Measurements from ENCODE around the gene DDX10. TPM values are rescaled to one million over a fixed set of nuclear protein-coding genes. Genes with fewer than 3 reads are reported as not detected.

DDX10 gene
- total RNA-seq, 1 donor from 2014 or later: 34.7 TPM

DNA sequence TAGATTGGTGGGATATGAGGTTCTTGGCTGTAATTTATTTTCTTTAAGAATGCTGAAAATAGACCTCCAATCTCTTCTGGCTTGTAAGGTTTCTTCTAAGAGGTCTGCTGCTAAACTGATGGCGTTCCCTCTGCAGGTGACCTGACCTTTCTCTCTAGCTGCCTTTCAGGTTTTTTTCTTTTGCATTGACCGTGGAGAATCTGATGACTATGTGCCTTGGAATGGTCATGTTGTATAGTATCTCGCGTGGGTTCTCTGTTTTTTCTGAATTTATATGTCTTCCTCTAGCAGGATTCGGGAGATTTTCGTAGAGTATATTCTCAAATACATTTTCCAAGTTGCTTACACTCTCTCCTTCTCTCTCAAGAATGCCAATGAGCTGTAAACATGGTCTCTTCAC lies 122.2 kb downstream of the DDX10 start:
- H3K27ac Mint-ChIP-seq: peak overlapping the region; percentile 50
- no peak for DNase-seq (ENCODE audit: extremely low spot score, unreplicated experiment)
- H3K27me3 Mint-ChIP-seq: no peaks in the 10 kb centered on the region
- H3K4me3 Mint-ChIP-seq: no peak overlapping the region
- no peak for TF ChIP-seq CTCF (conservative IDR thresholded peaks at IDR 0.05)
- peaks cover 9% of the 10 kb centered on the region for H3K36me3 Mint-ChIP-seq
- peaks cover 14% of the 10 kb centered on the region for H3K4me1 Mint-ChIP-seq (ENCODE audit: unreplicated experiment)
- H3K9me3 Mint-ChIP-seq: peaks cover 15% of the 10 kb centered on the region

DNA sequence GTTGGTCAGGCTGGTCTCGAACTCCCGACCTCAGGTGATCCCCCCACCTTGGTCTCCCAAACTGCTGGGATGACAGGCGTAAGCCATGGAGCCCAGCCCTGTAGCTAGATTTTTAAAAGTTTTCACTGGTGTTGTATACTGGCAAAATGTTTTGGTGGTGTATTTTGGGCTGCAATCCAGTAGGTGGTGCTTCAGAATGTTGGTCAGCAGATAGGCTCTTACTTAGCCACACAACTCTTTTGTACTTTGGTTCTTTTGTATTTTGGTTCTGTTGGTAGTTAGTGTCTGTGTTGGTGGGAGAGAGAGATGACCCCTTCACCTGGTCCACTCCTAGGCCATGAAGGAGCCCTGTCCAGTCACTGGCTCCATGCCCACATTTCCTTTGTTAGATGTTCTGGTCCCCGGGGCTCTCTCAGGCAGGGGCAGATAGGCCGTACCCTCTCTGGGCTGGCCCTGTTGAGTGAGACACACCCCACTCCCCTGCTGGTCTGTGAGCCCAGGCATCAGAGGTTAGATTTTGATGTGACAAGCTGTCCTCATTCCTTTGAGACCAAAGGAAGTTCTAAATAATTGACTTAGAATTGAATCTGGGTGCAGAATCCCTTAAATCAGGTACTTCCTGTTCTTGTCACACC lies 123.8 kb downstream of the DDX10 start:
- DNase-seq (ENCODE audit: extremely low spot score, unreplicated experiment): no peak
- Mint-ChIP-seq H3K36me3 (peaks cover 4% of the 10 kb centered on the region), H3K27ac (no peak overlapping the region), H3K27me3 (no peaks in the 10 kb centered on the region), H3K4me3 (no peak overlapping the region), H3K4me1 (ENCODE audit: unreplicated experiment) (peaks cover 14% of the 10 kb centered on the region), H3K9me3 (peaks cover 11% of the 10 kb centered on the region)
- TF ChIP-seq CTCF (conservative IDR thresholded peaks at IDR 0.05): peak; percentile 57

DNA sequence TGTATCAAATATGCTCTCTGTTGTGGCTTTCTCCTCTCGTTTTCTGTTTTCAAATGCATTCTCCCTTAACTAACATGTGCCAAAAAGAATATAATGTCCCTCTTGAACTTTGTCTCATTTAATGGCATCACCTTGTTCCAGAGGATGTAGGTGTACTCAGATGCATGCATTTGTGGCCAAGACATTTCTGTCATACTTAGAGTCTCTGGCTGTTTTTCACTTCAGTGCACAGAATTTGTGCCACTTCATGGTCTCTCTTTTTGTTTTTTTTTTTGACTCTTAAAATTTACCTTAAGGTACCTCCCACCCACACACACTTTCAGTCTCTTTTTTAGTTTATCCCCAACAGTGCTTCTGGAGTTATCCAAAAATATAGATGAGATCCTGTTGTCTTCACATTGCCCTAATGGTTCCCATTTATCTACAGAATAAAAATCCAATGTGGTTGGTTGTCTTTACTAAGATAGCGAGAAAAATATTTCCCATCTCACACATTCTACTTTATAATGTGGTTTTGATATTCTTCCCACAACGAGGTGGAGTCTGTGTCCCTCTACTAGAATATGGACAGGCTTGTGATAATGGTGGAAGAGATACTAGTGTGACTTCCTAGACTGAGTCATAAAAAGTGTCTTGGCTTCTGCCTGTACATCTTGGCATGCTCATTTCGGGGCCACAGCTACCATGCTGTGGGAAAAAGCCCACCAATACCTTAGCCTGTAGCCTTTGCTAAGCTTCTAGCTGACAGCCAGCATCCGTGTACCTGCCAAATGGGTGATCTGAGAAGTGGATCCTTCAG lies 125.8 kb downstream of the DDX10 start:
- no peaks in the 10 kb centered on the region for H3K27me3 Mint-ChIP-seq
- peaks cover 14% of the 10 kb centered on the region for H3K4me1 Mint-ChIP-seq (ENCODE audit: unreplicated experiment)
- peaks cover 2% of the 10 kb centered on the region for H3K9me3 Mint-ChIP-seq
- no peak overlapping the region for H3K27ac Mint-ChIP-seq
- no peak for DNase-seq (ENCODE audit: extremely low spot score, unreplicated experiment)
- H3K36me3 Mint-ChIP-seq: no peaks in the 10 kb centered on the region
- TF ChIP-seq CTCF (conservative IDR thresholded peaks at IDR 0.05): no peak
- H3K4me3 Mint-ChIP-seq: no peak overlapping the region

- peaks cover 4% of the 10 kb centered on the region for H3K4me1 Mint-ChIP-seq (ENCODE audit: unreplicated experiment)
- no peaks in the 10 kb centered on the region for H3K27me3 Mint-ChIP-seq
- no peak for TF ChIP-seq CTCF (conservative IDR thresholded peaks at IDR 0.05)
- H3K4me3 Mint-ChIP-seq: no peak overlapping the region
- peaks cover 4% of the 10 kb centered on the region for H3K9me3 Mint-ChIP-seq
- H3K27ac Mint-ChIP-seq: no peak overlapping the region
- no peak for DNase-seq (ENCODE audit: extremely low spot score, unreplicated experiment)
- no peaks in the 10 kb centered on the region for H3K36me3 Mint-ChIP-seq
Measured at GRCh38 chr11:108793138-108793537, 128.3 kb downstream of the DDX10 start.

GRCh38 chr11:108793611-108794010 lies 128.7 kb downstream of the DDX10 start:
- no peak overlapping the region for H3K27ac Mint-ChIP-seq
- peaks cover 4% of the 10 kb centered on the region for H3K4me1 Mint-ChIP-seq (ENCODE audit: unreplicated experiment)
- H3K27me3 Mint-ChIP-seq: no peaks in the 10 kb centered on the region
- TF ChIP-seq CTCF (conservative IDR thresholded peaks at IDR 0.05): no peak
- no peak overlapping the region for H3K4me3 Mint-ChIP-seq
- no peaks in the 10 kb centered on the region for H3K36me3 Mint-ChIP-seq
- peaks cover 4% of the 10 kb centered on the region for H3K9me3 Mint-ChIP-seq
- no peak for DNase-seq (ENCODE audit: extremely low spot score, unreplicated experiment)

Data from type B pancreatic cell (in vitro differentiated cells).